Thyroid gland (tissue), 4 donors: ENCODE data around the gene ANKRD11. TPM values are rescaled to one million over a fixed set of nuclear protein-coding genes. Genes with fewer than 3 reads are reported as not detected.

Experiments used
- DNase-seq, 2 donors: peaks; one replicate each; pipeline ENCODE4 v3.0.0-alpha.2; 2019
- H3K27ac ChIP-seq, 3 donors: fragments of 200-600 bp; sonication (generic); 1 replicate in 2 of 3; 2 replicates in 1 of 3; pipeline ENCODE4 v1.5.1; 2016 to 2019; ENCODE audit warnings: mild to moderate bottlenecking in 1 of 3, moderate library complexity in 1 of 3
- H3K27me3 ChIP-seq: fragments of 200-600 bp; sonication (generic); one replicate; pipeline ENCODE4 v1.5.1; 2019
- H3K36me3 ChIP-seq, 2 donors: fragments of 200-600 bp; sonication (generic); one replicate each; pipeline ENCODE4 v1.5.1; 2016 to 2019
- H3K4me1 ChIP-seq, 2 donors: fragments of 200-600 bp; sonication (generic); one replicate each; pipeline ENCODE4 v1.5.1; 2017 to 2019
- H3K4me3 ChIP-seq, 3 donors: fragments of 200-600 bp; sonication (generic); replicated peaks in 1 of 3; 1 replicate in 2 of 3; 2 replicates in 1 of 3; pipeline ENCODE4 v1.5.1; 2016; ENCODE audit warnings: mild to moderate bottlenecking in 1 of 3
- H3K9me3 ChIP-seq: fragments of 200-600 bp; sonication (generic); one replicate; pipeline ENCODE4 v1.5.1; 2017
- CTCF ChIP-seq, 6 experiments: fragments of 200-600 bp in 3 of 6; fragments of 450-650 bp in 3 of 6; sonication (generic) in 3 of 6; IDR thresholded peaks; one replicate each; pipeline ENCODE4 v1.5.1; 2016 to 2019; ENCODE audit warnings: antibody characterized with exemption in 6 of 6, mild to moderate bottlenecking in 2 of 6, inconsistent platforms in 1 of 6, moderate library complexity in 1 of 6
- POLR2A ChIP-seq, 2 donors: fragments of 450-650 bp; IDR thresholded peaks; one replicate each; pipeline ENCODE4 v1.6.1; 2017; ENCODE audit warnings: antibody characterized with exemption in 2 of 2, mild to moderate bottlenecking in 2 of 2, moderate library complexity in 1 of 2
- WGBS, 2 donors: methylation state at CpG; one replicate each; pipeline ENCODE4 v1.1.5; 2017; 5-methylcytosine and 5-hydroxymethylcytosine counted together
- intact Hi-C: fragments of 100-400 bp; cut with DNase I; formaldehyde crosslinking; loops from one replicate; pipeline ENCODE4 v1.15.1; 2023
- total RNA-seq, 4 donors: library from RNA; depleted of rRNA; stranded (reverse); fragments of >200 nt; gene quantifications; one replicate each; pipeline ENCODE4 v1.2.3, GENCODE V29; 2016

Gene ANKRD11
- total RNA-seq, 4 donors from 2014 or later = 62.1 to 90.4 (median 75.0) TPM

GRCh38 chr16:89404561-89404960, 85.8 kb downstream of the ANKRD11 start:
- no peaks in the 10 kb centered on the region for H3K9me3 ChIP-seq
- WGBS, 2 donors = 93 to 96% methylated on average over 8 of the region's 8 CpGs
- H3K27ac ChIP-seq = no peak overlapping the region
- peaks cover 27 to 54% of the 10 kb centered on the region in 2 donors for H3K4me1 ChIP-seq
- H3K27me3 ChIP-seq = no peaks in the 10 kb centered on the region
- H3K36me3 ChIP-seq = no peaks in the 10 kb centered on the region
- DNase-seq = no peak
- TF ChIP-seq POLR2A (IDR thresholded peaks at IDR 0.05) (no peak), CTCF (IDR thresholded peaks at IDR 0.05) (no peak)
- intact Hi-C loops = no loop called here
- no peak overlapping the region for H3K4me3 ChIP-seq

GRCh38 chr16:89402962-89403361, 87.4 kb downstream of the ANKRD11 start:
- no peak overlapping the region for H3K27ac ChIP-seq
- H3K36me3 ChIP-seq = no peaks in the 10 kb centered on the region
- no peak for DNase-seq
- H3K4me3 ChIP-seq = no peak overlapping the region
- peaks cover 16 to 42% of the 10 kb centered on the region in 2 donors for H3K4me1 ChIP-seq
- TF ChIP-seq CTCF (IDR thresholded peaks at IDR 0.05) (no peak), POLR2A (IDR thresholded peaks at IDR 0.05) (no peak)
- WGBS, 2 donors = 64 to 80% methylated on average over 8 to 17 of the region's 17 CpGs
- intact Hi-C loops = no loop called here
- no peaks in the 10 kb centered on the region for H3K9me3 ChIP-seq
- H3K27me3 ChIP-seq = no peaks in the 10 kb centered on the region

- Histone ChIP-seq H3K27ac (no peak overlapping the region), H3K27me3 (no peaks in the 10 kb centered on the region), H3K36me3 (no peaks in the 10 kb centered on the region), H3K9me3 (no peaks in the 10 kb centered on the region), H3K4me1 (peaks cover 26 to 42% of the 10 kb centered on the region in 2 donors), H3K4me3 (no peak overlapping the region)
- intact Hi-C loops = no loop called here
- no peak for TF ChIP-seq POLR2A (IDR thresholded peaks at IDR 0.05)
- no peak for TF ChIP-seq CTCF (IDR thresholded peaks at IDR 0.05)
- 78 to 83% methylated on average over 21 to 23 of the region's 27 CpGs for WGBS, 2 donors
- DNase-seq = no peak
Measured at GRCh38 chr16:89401641-89402445, 88.5 kb downstream of the ANKRD11 start.

GRCh38 chr16:89401205-89401604, 89.2 kb downstream of the ANKRD11 start:
- peaks cover 28 to 41% of the 10 kb centered on the region in 2 donors for H3K4me1 ChIP-seq
- no peak for DNase-seq
- TF ChIP-seq POLR2A (IDR thresholded peaks at IDR 0.05) (no peak), CTCF (IDR thresholded peaks at IDR 0.05) (no peak)
- no peaks in the 10 kb centered on the region for H3K27me3 ChIP-seq
- 90 to 94% methylated on average over 12 of the region's 12 CpGs for WGBS, 2 donors
- no peaks in the 10 kb centered on the region for H3K9me3 ChIP-seq
- intact Hi-C loops = no loop called here
- H3K36me3 ChIP-seq = no peaks in the 10 kb centered on the region
- H3K4me3 ChIP-seq = no peak overlapping the region
- H3K27ac ChIP-seq = no peak overlapping the region

GRCh38 chr16:89400740-89401139, 89.6 kb downstream of the ANKRD11 start:
- peaks cover 33 to 45% of the 10 kb centered on the region in 2 donors for H3K4me1 ChIP-seq
- intact Hi-C loops = no loop called here
- TF ChIP-seq POLR2A (IDR thresholded peaks at IDR 0.05) (no peak), CTCF (IDR thresholded peaks at IDR 0.05) (no peak)
- WGBS, 2 donors = 75 to 80% methylated on average over 8 of the region's 14 CpGs
- H3K36me3 ChIP-seq = no peaks in the 10 kb centered on the region
- no peaks in the 10 kb centered on the region for H3K9me3 ChIP-seq
- no peak overlapping the region for H3K4me3 ChIP-seq
- H3K27ac ChIP-seq = no peak overlapping the region
- no peak for DNase-seq
- no peaks in the 10 kb centered on the region for H3K27me3 ChIP-seq
